ENCODE measurements around the gene TMEM120A.

DNA sequence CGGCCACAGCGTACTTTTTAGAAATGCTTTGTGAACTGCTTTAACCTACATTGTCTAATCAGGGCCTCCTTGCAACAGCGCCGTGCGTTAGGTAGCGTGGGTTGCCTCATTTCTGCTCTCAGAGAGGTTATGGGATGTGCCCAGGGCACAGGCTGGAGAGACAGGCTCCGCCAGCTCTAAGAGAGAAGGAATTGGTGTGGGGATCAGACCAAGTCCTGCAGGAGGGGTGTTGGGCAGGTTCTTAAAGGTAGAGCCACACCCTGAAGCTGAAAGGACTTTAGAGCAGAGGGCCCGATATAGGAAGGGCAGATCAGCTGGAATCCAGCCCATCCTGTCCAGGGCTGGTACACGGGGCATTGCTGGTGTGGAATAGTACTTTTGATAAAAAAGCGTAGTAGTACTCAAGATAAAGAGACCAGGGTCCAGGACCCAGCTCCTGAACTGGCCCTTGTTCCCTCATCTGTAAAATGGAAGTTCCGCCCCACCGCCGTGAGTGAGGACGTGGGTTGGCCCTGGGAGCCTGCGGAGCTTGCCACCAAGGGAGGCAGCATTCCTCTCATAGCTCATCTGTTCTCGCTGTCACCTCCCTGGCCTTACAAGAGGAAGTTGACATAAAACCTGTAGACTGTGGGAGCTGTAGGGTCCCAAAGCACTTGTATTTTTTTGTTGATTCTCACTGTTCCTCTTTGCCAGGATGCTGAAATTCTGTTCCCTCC lies 37.2 kb downstream of the TMEM120A start:
- TF ChIP-seq, protein P1, sequence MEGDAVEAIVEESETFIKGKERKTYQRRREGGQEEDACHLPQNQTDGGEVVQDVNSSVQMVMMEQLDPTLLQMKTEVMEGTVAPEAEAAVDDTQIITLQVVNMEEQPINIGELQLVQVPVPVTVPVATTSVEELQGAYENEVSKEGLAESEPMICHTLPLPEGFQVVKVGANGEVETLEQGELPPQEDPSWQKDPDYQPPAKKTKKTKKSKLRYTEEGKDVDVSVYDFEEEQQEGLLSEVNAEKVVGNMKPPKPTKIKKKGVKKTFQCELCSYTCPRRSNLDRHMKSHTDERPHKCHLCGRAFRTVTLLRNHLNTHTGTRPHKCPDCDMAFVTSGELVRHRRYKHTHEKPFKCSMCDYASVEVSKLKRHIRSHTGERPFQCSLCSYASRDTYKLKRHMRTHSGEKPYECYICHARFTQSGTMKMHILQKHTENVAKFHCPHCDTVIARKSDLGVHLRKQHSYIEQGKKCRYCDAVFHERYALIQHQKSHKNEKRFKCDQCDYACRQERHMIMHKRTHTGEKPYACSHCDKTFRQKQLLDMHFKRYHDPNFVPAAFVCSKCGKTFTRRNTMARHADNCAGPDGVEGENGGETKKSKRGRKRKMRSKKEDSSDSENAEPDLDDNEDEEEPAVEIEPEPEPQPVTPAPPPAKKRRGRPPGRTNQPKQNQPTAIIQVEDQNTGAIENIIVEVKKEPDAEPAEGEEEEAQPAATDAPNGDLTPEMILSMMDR (IDR thresholded peaks at IDR 0.05 in 4 of 5, conservative IDR thresholded peaks at IDR 0.05 in 1 of 5): no peak
- TF ChIP-seq POLR2A (IDR thresholded peaks at IDR 0.05): no peak

All from gastrocnemius medialis (tissue), 4 donors.